GM19328 (cell line): Measurements from ENCODE around the gene TMPRSS2.

Experiments used
- ATAC-seq: cut with Tn5 transposase; IDR thresholded peaks from one replicate; pipeline ENCODE4 v1.9.1; 2021; ENCODE audit warnings: mild to moderate bottlenecking, moderate library complexity; ENCODE audit not compliant: unreplicated experiment

TMPRSS2 gene

GRCh38 chr21:41507521-41508414 is at the start of gene TMPRSS2:
Gene TMPRSS2 (minus strand): TSS chr21:41508158. CDS start chr21:41498133, 10,025 bp downstream.
- ATAC-seq, result no peak

GRCh38 chr21:41555057-41555456 is 47.1 kb upstream of the TMPRSS2 start:
- ATAC-seq, result no peak

GRCh38 chr21:41552254-41552653 is 44.3 kb upstream of the TMPRSS2 start:
- ATAC-seq, result no peak

GRCh38 chr21:41548781-41549180 is 40.8 kb upstream of the TMPRSS2 start:
- ATAC-seq, result no peak

GRCh38 chr21:41547111-41547510 is 39.2 kb upstream of the TMPRSS2 start:
- no peak for ATAC-seq

- ATAC-seq, result no peak
Observed at GRCh38 chr21:41545500-41546359, 37.8 kb upstream of the TMPRSS2 start.

GRCh38 chr21:41542727-41543126 is 34.8 kb upstream of the TMPRSS2 start:
- no peak for ATAC-seq

- no peak for ATAC-seq
Observed at GRCh38 chr21:41537356-41537755, 29.4 kb upstream of the TMPRSS2 start.

GRCh38 chr21:41536827-41537103 is 28.8 kb upstream of the TMPRSS2 start:
- no peak for ATAC-seq

- no peak for ATAC-seq
Observed at GRCh38 chr21:41536076-41536826, 28.3 kb upstream of the TMPRSS2 start.

GRCh38 chr21:41530366-41530765 is 22.4 kb upstream of the TMPRSS2 start:
- ATAC-seq, result no peak

- no peak for ATAC-seq
Observed at GRCh38 chr21:41529769-41530168, 21.8 kb upstream of the TMPRSS2 start.

GRCh38 chr21:41526478-41527087 is 18.6 kb upstream of the TMPRSS2 start:
- ATAC-seq, result no peak

- ATAC-seq, result no peak
Observed at GRCh38 chr21:41523175-41523574, 15.2 kb upstream of the TMPRSS2 start.

- ATAC-seq, result no peak
Observed at GRCh38 chr21:41521489-41522027, 13.6 kb upstream of the TMPRSS2 start.

GRCh38 chr21:41520560-41521442 is 12.8 kb upstream of the TMPRSS2 start:
- ATAC-seq, result no peak

- ATAC-seq, result no peak
Observed at GRCh38 chr21:41519806-41520559, 12.0 kb upstream of the TMPRSS2 start.

- no peak for ATAC-seq
Observed at GRCh38 chr21:41518757-41519156, 10.8 kb upstream of the TMPRSS2 start.

GRCh38 chr21:41511858-41512257 is 3.9 kb upstream of the TMPRSS2 start:
- no peak for ATAC-seq
